Osteocyte (in vitro differentiated cells): Measurements from ENCODE around the gene IL10RB. TPM values are rescaled to one million over a fixed set of nuclear protein-coding genes. Genes with fewer than 3 reads are reported as not detected.
"Not testable (repeated sequence)": the region's sequence is repeated elsewhere in the genome, so short reads cannot be mapped to it uniquely, and the experiment has no call there.

Source experiments
- DNase-seq: peaks from one replicate; pipeline ENCODE4 v3.0.0; 2021; ENCODE audit warnings: mixed read lengths; ENCODE audit not compliant: unreplicated experiment; ENCODE audit errors: extremely low spot score
- H3K27ac Mint-ChIP-seq: one replicate; pipeline ENCODE4 v1.8.0; 2021; ENCODE audit warnings: mild to moderate bottlenecking, mixed read lengths; ENCODE audit not compliant: unreplicated experiment
- H3K27me3 Mint-ChIP-seq: one replicate; pipeline ENCODE4 v1.8.0; 2021; ENCODE audit warnings: mixed read lengths; ENCODE audit not compliant: unreplicated experiment
- H3K36me3 Mint-ChIP-seq: one replicate; pipeline ENCODE4 v1.8.0; 2021; ENCODE audit warnings: mixed read lengths; ENCODE audit not compliant: unreplicated experiment
- H3K4me1 Mint-ChIP-seq: one replicate; pipeline ENCODE4 v1.8.0; 2021; ENCODE audit warnings: mixed read lengths; ENCODE audit not compliant: unreplicated experiment
- H3K4me3 Mint-ChIP-seq: one replicate; pipeline ENCODE4 v1.8.0; 2021; ENCODE audit warnings: mild to moderate bottlenecking, moderate library complexity, mixed read lengths; ENCODE audit not compliant: unreplicated experiment
- H3K9me3 Mint-ChIP-seq: one replicate; pipeline ENCODE4 v1.8.0; 2021; ENCODE audit warnings: mixed read lengths; ENCODE audit not compliant: unreplicated experiment
- total RNA-seq: library from RNA; stranded (reverse); gene quantifications from 2 replicates; pipeline ENCODE4 v1.2.1, GENCODE V29; 2021
- TF ChIP-seq, protein P1 (sequence below): fragments of 200-600 bp; sonication (generic); IDR thresholded peaks from 2 replicates; pipeline ENCODE4 v1.5.0; 2021; ENCODE audit warnings: antibody characterized with exemption, mild to moderate bottlenecking, moderate library complexity

IL10RB gene
- total RNA-seq, 1 donor from 2014 or later, result 21.1 TPM

DNA sequence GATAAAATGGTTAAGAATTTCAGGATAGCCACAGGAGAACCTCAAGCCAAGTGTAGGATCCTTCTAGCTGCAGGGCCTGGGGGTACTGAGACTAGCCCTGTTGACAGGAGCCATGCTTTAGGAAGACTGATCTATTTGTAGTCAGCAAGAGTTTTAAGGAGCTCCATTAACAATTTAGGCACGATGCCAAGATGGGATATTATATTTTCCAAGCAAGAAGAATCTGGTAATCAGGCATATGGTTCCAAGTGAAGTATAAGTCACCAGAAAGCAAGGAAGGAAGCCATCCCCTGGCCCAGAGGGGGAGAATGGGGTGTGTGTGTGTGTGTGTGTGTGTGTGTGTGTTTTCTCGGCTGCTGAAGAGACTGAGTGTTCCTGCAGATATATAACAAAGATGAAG lies 29.4 kb upstream of the IL10RB start:
- TF ChIP-seq, protein P1, sequence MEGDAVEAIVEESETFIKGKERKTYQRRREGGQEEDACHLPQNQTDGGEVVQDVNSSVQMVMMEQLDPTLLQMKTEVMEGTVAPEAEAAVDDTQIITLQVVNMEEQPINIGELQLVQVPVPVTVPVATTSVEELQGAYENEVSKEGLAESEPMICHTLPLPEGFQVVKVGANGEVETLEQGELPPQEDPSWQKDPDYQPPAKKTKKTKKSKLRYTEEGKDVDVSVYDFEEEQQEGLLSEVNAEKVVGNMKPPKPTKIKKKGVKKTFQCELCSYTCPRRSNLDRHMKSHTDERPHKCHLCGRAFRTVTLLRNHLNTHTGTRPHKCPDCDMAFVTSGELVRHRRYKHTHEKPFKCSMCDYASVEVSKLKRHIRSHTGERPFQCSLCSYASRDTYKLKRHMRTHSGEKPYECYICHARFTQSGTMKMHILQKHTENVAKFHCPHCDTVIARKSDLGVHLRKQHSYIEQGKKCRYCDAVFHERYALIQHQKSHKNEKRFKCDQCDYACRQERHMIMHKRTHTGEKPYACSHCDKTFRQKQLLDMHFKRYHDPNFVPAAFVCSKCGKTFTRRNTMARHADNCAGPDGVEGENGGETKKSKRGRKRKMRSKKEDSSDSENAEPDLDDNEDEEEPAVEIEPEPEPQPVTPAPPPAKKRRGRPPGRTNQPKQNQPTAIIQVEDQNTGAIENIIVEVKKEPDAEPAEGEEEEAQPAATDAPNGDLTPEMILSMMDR, result no peak
- DNase-seq, result peak; percentile 23
- Mint-ChIP-seq H3K36me3 (peaks cover 3% of the 10 kb centered on the region), H3K4me3 (no peak overlapping the region), H3K27me3 (no peaks in the 10 kb centered on the region), H3K4me1 (peaks cover 27% of the 10 kb centered on the region), H3K9me3 (no peaks in the 10 kb centered on the region), H3K27ac (no peak overlapping the region)

DNA sequence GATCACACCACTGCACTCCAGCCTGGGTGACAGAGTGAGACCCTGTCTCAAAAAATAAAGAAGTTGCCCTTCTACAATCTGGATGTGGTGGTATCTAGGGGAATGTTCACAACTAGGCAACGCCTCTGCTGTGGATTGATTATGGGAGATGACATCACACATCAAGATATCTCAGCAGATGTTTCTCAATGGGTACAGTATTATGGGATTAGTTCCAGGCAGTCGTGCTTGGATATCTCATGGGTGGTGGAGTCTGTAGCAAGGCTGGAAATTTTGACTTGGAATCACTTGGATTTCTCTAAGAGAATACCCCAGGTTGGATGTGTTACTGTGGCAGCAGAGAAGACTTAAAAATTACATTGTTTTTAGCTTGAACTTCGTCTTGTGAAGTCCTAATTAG lies 28.7 kb upstream of the IL10RB start:
- TF ChIP-seq, protein P1, result no peak
- Mint-ChIP-seq H3K9me3 (no peaks in the 10 kb centered on the region), H3K4me3 (no peak overlapping the region), H3K27ac (no peak overlapping the region), H3K36me3 (peaks cover 5% of the 10 kb centered on the region), H3K4me1 (peaks cover 22% of the 10 kb centered on the region), H3K27me3 (no peaks in the 10 kb centered on the region)
- DNase-seq, result no peak

DNA sequence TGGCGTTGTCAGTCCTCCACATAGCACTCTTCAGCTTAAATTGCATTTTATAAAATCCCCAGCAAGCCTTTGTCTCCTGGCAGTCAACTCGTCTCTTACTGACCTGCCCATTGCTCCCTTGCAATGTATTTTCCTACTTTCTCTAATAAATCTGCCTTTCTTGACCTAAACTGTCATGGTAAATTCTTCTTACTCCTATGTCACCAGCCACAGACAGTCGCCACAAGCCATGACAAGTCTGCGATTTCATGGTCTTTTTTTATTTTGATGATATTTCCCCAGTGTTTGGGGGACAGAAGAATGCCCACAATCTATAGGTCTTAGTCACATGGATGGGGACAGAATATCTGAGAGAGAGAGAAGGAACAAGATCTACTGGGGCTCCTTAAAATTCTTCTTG lies 28.0 kb upstream of the IL10RB start:
- no peak for DNase-seq
- Mint-ChIP-seq H3K4me1 (peaks cover 16% of the 10 kb centered on the region), H3K4me3 (no peak overlapping the region), H3K36me3 (peaks cover 6% of the 10 kb centered on the region), H3K9me3 (no peaks in the 10 kb centered on the region), H3K27me3 (no peaks in the 10 kb centered on the region), H3K27ac (no peak overlapping the region)
- TF ChIP-seq, protein P1, result no peak

DNA sequence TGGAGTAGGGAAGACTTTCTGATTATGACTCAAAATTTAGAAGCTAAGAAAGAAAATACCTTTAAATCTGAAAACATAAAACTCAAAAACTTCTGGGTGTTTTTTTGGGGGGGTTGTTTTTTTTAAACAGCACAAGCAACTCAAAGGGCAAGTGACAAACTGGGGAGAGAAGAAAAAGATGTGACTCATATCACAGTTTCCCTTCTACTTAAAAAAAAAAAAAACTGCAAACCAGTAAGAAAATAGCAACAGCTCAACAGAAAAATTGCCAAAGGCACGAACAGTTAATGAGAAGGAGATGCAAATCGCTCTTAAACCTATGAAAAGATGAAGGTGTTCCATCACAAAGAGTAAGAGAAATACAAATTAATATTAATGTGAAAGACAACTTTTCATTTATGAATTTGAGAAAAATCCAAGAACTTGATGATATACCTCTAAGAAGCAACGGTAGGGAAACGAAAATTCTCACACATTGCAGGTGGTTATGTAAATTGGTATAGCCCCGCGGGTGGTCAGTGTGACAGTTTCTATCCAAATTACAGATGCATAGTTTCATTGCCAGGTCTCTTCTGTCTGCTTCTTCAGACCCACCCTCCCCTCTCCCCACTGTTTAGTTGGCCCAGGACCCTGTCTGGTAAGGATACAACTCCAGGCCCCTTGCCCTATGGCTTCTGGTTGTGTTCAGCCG lies 27.5 kb upstream of the IL10RB start:
- peaks cover 11% of the 10 kb centered on the region for H3K36me3 Mint-ChIP-seq
- H3K4me1 Mint-ChIP-seq, result peaks cover 11% of the 10 kb centered on the region
- TF ChIP-seq, protein P1, result no peak
- no peaks in the 10 kb centered on the region for H3K9me3 Mint-ChIP-seq
- no peaks in the 10 kb centered on the region for H3K27me3 Mint-ChIP-seq
- DNase-seq, result no peak
- H3K27ac Mint-ChIP-seq, result no peak overlapping the region
- H3K4me3 Mint-ChIP-seq, result no peak overlapping the region

DNA sequence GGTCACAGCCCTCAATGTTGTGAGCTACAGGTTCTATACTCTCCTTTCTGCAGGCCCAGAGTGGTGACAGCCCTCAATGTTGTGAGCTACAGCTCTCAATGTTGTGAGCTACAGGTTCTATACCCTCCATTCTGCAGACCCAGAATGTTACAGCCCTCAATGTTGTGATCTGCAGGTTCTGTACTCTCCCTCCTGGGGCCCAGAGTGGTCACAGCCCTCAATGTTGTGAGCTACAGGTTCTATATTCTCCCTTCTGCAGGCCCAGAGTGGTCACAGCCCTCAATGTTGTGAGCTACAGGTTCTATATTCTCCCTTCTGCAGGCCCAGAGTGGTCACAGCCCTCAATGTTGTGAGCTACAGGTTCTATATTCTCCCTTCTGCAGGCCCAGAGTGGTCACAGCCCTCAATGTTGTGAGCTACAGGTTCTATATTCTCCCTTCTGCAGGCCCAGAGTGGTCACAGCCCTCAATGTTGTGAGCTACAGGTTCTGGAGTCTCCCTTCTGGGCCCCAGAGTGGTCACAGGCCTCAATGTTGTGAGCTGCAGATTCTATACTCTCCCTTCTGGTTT lies 26.5 kb upstream of the IL10RB start:
- peaks cover 10% of the 10 kb centered on the region for H3K4me1 Mint-ChIP-seq
- DNase-seq, H3K27ac Mint-ChIP-seq, H3K4me3 Mint-ChIP-seq, H3K27me3 Mint-ChIP-seq, H3K9me3 Mint-ChIP-seq: not testable (repeated sequence)
- peaks cover 17% of the 10 kb centered on the region for H3K36me3 Mint-ChIP-seq
